Measurements from ENCODE around the gene NMRK2. TPM values are rescaled to one million over a fixed set of nuclear protein-coding genes. Genes with fewer than 3 reads are reported as not detected.
"Not testable (repeated sequence)": the region's sequence is repeated elsewhere in the genome, so short reads cannot be mapped to it uniquely, and the experiment has no call there.

The NMRK2 gene, protein sequence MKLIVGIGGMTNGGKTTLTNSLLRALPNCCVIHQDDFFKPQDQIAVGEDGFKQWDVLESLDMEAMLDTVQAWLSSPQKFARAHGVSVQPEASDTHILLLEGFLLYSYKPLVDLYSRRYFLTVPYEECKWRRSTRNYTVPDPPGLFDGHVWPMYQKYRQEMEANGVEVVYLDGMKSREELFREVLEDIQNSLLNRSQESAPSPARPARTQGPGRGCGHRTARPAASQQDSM
- total RNA-seq: under 1 TPM in 1 of 2 donors, not detected in 1; 0.27 TPM

DNA sequence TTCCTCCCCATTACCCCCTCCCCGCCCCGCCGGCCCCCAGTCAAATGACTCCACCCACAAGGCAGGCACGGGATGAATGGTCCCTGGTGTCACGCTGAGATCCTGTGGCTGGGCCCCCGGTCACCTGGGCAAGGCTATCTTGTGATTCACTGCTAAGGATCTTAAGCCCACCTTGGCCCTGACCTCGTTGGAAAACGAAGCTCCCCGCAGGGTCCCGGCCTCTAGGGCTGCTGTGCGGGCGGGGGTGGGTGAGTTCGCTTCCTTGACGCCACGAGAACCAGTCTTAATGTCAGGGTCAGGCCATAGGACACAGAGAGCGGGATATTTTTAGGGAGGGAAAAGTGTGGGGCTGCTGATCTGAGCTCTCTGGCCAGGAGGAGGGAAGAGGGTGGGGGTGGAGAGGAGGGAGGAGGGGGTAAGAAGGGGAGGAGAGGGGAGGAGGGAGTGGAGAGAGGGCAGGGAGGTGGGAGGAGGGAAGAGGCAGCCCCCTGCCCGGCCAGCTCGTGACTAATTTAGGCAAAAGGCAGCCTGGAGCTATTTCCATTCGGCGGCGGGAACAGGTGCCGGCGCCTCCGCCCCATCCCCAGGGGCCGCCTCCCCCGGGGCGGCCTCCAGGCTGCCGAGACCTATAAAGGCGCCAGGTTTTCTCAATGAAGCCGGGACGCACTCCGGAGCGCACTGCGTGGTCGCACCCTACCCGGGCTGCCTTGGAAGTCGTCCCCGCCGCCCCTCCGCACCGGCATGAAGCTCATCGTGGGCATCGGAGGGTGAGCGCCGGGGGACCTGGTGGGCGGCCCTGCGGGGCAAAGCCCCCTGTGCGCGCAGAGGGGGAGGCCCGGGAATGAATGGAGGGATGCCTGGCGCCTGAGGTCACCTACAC, at the start of gene NMRK2:
NMRK2 (plus strand) TSS at position 139 of the 880 bp plus-strand sequence; CDS start at position 742, 603 bp downstream.
- Histone ChIP-seq H3K9ac (ENCODE audit: low read depth in 2 of 2, low read length in 2 of 2) (no peak within 1 kb of the TSS), H3K9me3 (no peaks in the 10 kb centered on the region), H3K4me3 (no peak within 1 kb of the TSS), H3K36me3 (no peaks in the 10 kb centered on the region), H3K27ac (no peak within 1 kb of the TSS), H3K4me1 (no peaks in the 10 kb centered on the region), H3K27me3 (peaks cover 5% of the 10 kb centered on the region)
- TF ChIP-seq, protein P1, sequence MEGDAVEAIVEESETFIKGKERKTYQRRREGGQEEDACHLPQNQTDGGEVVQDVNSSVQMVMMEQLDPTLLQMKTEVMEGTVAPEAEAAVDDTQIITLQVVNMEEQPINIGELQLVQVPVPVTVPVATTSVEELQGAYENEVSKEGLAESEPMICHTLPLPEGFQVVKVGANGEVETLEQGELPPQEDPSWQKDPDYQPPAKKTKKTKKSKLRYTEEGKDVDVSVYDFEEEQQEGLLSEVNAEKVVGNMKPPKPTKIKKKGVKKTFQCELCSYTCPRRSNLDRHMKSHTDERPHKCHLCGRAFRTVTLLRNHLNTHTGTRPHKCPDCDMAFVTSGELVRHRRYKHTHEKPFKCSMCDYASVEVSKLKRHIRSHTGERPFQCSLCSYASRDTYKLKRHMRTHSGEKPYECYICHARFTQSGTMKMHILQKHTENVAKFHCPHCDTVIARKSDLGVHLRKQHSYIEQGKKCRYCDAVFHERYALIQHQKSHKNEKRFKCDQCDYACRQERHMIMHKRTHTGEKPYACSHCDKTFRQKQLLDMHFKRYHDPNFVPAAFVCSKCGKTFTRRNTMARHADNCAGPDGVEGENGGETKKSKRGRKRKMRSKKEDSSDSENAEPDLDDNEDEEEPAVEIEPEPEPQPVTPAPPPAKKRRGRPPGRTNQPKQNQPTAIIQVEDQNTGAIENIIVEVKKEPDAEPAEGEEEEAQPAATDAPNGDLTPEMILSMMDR (IDR thresholded peaks at IDR 0.05): no peak
- intact Hi-C loops (cut with DNase I): no loop called here
- no peak for DNase-seq

DNA sequence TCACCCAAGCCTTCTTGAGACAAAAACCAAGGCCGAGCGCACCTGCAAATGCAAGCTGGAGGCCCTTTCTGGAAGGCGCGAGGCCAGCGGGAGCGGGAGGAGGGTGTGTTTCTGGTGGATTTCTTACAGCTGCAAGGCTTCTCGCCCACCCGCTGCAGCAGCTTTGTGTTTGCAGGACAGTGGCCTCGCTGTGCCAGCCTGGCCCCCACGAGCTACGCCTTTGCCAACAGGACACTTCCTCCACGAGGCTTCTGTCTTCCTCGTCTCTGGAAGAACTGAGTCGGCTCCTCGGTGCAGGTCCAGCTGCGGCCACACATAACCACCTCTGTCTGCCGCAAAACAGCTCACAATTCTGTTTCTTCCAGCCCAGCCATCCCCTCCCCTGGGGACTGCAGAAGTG, 42.3 kb upstream of the NMRK2 start:
- intact Hi-C loops (cut with DNase I): no loop called here
- Histone ChIP-seq H3K9me3 (no peaks in the 10 kb centered on the region), H3K4me3 (no peak overlapping the region), H3K4me1 (no peaks in the 10 kb centered on the region), H3K36me3 (no peaks in the 10 kb centered on the region), H3K27me3 (no peaks in the 10 kb centered on the region), H3K27ac (no peak overlapping the region), H3K9ac (ENCODE audit: low read depth in 2 of 2, low read length in 2 of 2) (no peak overlapping the region)
- no peak for DNase-seq
- TF ChIP-seq, protein P1 (IDR thresholded peaks at IDR 0.05): no peak

DNA sequence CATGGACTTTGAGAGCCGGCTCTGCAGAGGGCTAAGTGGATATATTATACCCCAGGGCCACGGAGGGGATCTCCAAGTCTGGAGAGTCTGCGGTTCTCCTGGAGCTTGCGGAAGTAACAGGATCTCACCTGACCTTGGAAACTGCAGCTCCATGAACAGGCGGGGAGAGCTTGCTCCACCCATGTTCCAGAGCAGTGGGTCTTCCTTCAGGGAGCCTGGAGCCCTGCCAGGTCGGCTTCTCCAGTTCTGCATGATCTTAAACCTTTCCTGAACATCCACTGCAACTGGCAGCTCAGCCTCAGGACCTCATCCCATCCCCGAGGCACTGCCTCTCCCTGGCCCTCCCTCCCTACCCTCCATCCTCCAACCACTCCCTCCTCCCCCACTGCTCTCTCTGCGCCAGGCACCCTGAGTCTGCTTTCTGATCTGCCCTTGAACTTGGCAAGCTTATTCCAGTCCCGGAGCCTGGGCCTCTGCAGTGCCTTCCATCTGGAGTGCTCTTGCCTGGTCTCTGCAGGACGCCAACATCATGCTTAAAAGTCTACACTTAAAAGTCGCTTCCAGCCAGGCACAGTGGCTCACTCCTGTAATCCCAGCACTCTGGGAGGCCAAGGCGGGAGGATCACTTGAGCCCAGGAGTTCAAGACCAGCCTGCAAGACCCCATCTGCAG, 39.2 kb upstream of the NMRK2 start:
- H3K9me3 ChIP-seq: no peaks in the 10 kb centered on the region
- DNase-seq: no peak
- H3K36me3 ChIP-seq: no peaks in the 10 kb centered on the region
- H3K27me3 ChIP-seq: no peaks in the 10 kb centered on the region
- TF ChIP-seq, protein P1 (IDR thresholded peaks at IDR 0.05): no peak
- no peaks in the 10 kb centered on the region for H3K4me1 ChIP-seq
- intact Hi-C loops (cut with DNase I): no loop called here
- no peak overlapping the region for H3K4me3 ChIP-seq
- H3K9ac ChIP-seq (ENCODE audit: low read depth in 2 of 2, low read length in 2 of 2): no peak overlapping the region
- no peak overlapping the region for H3K27ac ChIP-seq

DNA sequence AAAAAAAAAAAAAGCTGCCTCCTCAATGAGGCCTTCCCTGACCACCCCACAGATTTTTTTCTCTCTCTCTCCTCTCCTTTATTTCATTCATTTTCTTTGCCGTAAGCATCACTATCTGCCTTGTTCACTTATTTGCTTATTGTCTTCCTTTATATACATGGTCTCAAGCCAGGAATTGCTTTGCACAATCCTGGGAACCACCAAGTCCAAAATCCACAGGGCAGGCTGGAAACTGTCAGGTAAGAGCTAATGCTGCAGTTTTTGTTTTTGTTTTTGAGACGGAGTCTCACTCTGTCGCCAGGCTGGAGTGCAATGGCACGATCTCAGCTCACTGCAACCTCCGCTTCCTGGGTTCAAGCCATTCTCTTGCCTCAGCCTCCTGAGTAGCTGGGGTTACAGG, 37.9 kb upstream of the NMRK2 start:
- H3K9me3 ChIP-seq; H3K4me1 ChIP-seq; H3K27me3 ChIP-seq; intact Hi-C loops (cut with DNase I); H3K9ac ChIP-seq (ENCODE audit: low read depth in 2 of 2, low read length in 2 of 2); DNase-seq; H3K4me3 ChIP-seq; H3K36me3 ChIP-seq; H3K27ac ChIP-seq: not testable (repeated sequence)

DNA sequence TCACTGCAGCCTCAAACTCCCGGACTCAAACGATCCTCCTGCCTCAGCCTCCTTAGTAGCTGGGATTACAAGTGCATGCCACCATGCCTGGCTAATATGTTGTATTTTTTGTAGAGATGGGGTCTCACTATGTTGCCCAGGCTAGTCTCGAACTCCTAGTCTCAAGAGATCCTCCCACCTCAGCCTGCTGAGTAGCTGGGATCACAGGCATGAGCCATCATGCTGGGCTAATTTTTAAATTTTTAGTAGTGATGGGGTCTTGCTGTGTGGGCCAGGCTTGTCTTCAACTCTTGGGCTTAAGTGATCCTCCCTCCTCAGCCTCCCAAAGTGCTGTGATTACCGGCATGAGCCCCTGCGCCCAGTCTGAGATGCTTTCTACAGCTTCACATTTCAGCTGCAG, 37.1 kb upstream of the NMRK2 start:
- no peaks in the 10 kb centered on the region for H3K4me1 ChIP-seq
- no peak overlapping the region for H3K9ac ChIP-seq (ENCODE audit: low read depth in 2 of 2, low read length in 2 of 2)
- intact Hi-C loops (cut with DNase I): no loop called here
- H3K27me3 ChIP-seq: no peaks in the 10 kb centered on the region
- no peaks in the 10 kb centered on the region for H3K36me3 ChIP-seq
- no peak overlapping the region for H3K27ac ChIP-seq
- TF ChIP-seq, protein P1 (IDR thresholded peaks at IDR 0.05): no peak
- no peak overlapping the region for H3K4me3 ChIP-seq
- no peak for DNase-seq
- H3K9me3 ChIP-seq: no peaks in the 10 kb centered on the region

Measured in colonic mucosa (tissue), 4 donors.